Endothelial cell of umbilical vein (primary cell): Measurements from ENCODE around the gene WDR11. TPM values are rescaled to one million over a fixed set of nuclear protein-coding genes. Genes with fewer than 3 reads are reported as not detected.

Experiments
- BruUV-seq: library from RNA; stranded (reverse); fragments of 400-500 nt; replicated peaks from 2 replicates; lab custom pipeline; 2021; lab: Mats Ljungman, UMichigan
- CTCF ChIA-PET: fragments of 300-600, 350-600 bp; sonication (Branson Sonifier 250); formaldehyde crosslinking; loops from one replicate; lab custom pipeline; 2021; ENCODE audit warnings: antibody characterized with exemption, inconsistent platforms; lab: Charles Lee
- POLR2A ChIA-PET: fragments of 300-600, 350-600 bp; sonication (Branson Sonifier 250); formaldehyde crosslinking; loops from one replicate; lab custom pipeline; 2021; ENCODE audit warnings: antibody characterized with exemption, inconsistent platforms; lab: Charles Lee
- DNase-seq: peaks from one replicate; pipeline ENCODE4 v3.0.0-alpha.2; 2011; ENCODE audit warnings: low read depth, low spot score
- FAIRE-seq: peaks from 2 replicates; lab custom pipeline; 2011; peaks lifted over from hg19 to GRCh38; lab: Jason Lieb, UNC
- H2AFZ ChIP-seq: 2 replicates; pipeline ENCODE4 v1.6.0; 2012; ENCODE audit warnings: low read depth, low read length, control low read depth, inconsistent platforms
- H3K27ac ChIP-seq: 2 replicates; pipeline ENCODE4 v1.5.1; 2011; ENCODE audit warnings: low read depth, mild to moderate bottlenecking, control low read depth, low read length, moderate library complexity; ENCODE audit not compliant: insufficient read depth
- H3K27me3 ChIP-seq, 2 experiments: 2 replicates each; pipeline versions ENCODE4 v1.6.0 to v1.6.1; 2011; ENCODE audit warnings: low read length in 2 of 2, mixed read lengths in 1 of 2; ENCODE audit not compliant: control insufficient read depth in 2 of 2, insufficient read depth in 2 of 2
- H3K36me3 ChIP-seq, 2 experiments: 2 replicates in 1 of 2; 3 replicates in 1 of 2; pipeline ENCODE4 v1.5.1; 2011; ENCODE audit warnings: low read length in 2 of 2, mild to moderate bottlenecking in 1 of 2, moderate library complexity in 1 of 2; ENCODE audit not compliant: control insufficient read depth in 2 of 2, insufficient read depth in 2 of 2; ENCODE audit errors: extremely low read depth in 1 of 2
- H3K4me1 ChIP-seq: 3 replicates; pipeline ENCODE4 v1.5.1; 2011; ENCODE audit warnings: mild to moderate bottlenecking, low read length; ENCODE audit not compliant: control insufficient read depth, insufficient read depth; ENCODE audit errors: extremely low read depth
- H3K4me2 ChIP-seq: 2 replicates; pipeline ENCODE4 v1.6.1; 2011; ENCODE audit warnings: low read length, control low read depth, mixed read lengths; ENCODE audit not compliant: insufficient read depth
- H3K4me3 ChIP-seq, 3 experiments: fragments of 200-600 bp in 1 of 3; sonication (generic), shearing (Covaris generic) in 1 of 3; replicated peaks in 1 of 3; 2 replicates each; pipeline ENCODE4 v1.5.1; 2011 to 2016; ENCODE audit warnings: control low read depth in 3 of 3, low read length in 3 of 3, mild to moderate bottlenecking in 2 of 3, inconsistent platforms in 1 of 3, low read depth in 1 of 3, moderate library complexity in 1 of 3; ENCODE audit not compliant: insufficient read depth in 1 of 3
- H3K79me2 ChIP-seq: 2 replicates; pipeline ENCODE4 v1.6.0; 2012; ENCODE audit warnings: low read length, inconsistent platforms; ENCODE audit not compliant: control insufficient read depth, insufficient read depth
- H3K9ac ChIP-seq: replicated peaks from 2 replicates; pipeline ENCODE3; 2011; ENCODE audit warnings: low read length, control low read depth; ENCODE audit not compliant: insufficient read depth; ENCODE audit errors: extremely low read depth
- H3K9me1 ChIP-seq: replicated peaks from 3 replicates; pipeline ENCODE4 v1.6.0; 2011; ENCODE audit warnings: mild to moderate bottlenecking, low read length; ENCODE audit not compliant: control insufficient read depth, insufficient read depth; ENCODE audit errors: extremely low read depth
- H3K9me3 ChIP-seq: replicated peaks from 2 replicates; pipeline ENCODE4 v1.5.1; 2012; ENCODE audit warnings: low read length, inconsistent platforms; ENCODE audit not compliant: control insufficient read depth, insufficient read depth
- H4K20me1 ChIP-seq: replicated peaks from 2 replicates; pipeline ENCODE3; 2011; ENCODE audit warnings: mild to moderate bottlenecking, low read length; ENCODE audit not compliant: control insufficient read depth, insufficient read depth; ENCODE audit errors: extremely low read depth
- CTCF ChIP-seq, 2 donors: IDR thresholded peaks; 1 replicate in 1 of 2; 2 replicates in 1 of 2; pipeline ENCODE4 v1.5.1; 2011; ENCODE audit warnings: low read length in 2 of 2, mild to moderate bottlenecking in 2 of 2, moderate library complexity in 2 of 2, control low read depth in 1 of 2, inconsistent platforms in 1 of 2, low read depth in 1 of 2; ENCODE audit not compliant: insufficient read depth in 1 of 2; ENCODE audit errors: extremely low read depth in 1 of 2
- EZH2 ChIP-seq: IDR thresholded peaks from 2 replicates; pipeline ENCODE4 v1.6.1; 2012; ENCODE audit warnings: borderline replicate concordance, low read depth, mild to moderate bottlenecking, moderate library complexity, low read length, inconsistent platforms; ENCODE audit not compliant: severe bottlenecking
- FOS ChIP-seq: IDR thresholded peaks from 2 replicates; pipeline ENCODE4 v1.6.1; 2011; ENCODE audit warnings: mild to moderate bottlenecking, low read length, moderate library complexity, borderline replicate concordance; ENCODE audit not compliant: insufficient read depth
- GATA2 ChIP-seq: IDR thresholded peaks from 2 replicates; pipeline ENCODE4 v1.7.0; 2011; ENCODE audit warnings: low read depth, mild to moderate bottlenecking, moderate library complexity, mixed read lengths, low read length; ENCODE audit not compliant: insufficient read length, insufficient read depth
- JUN ChIP-seq: IDR thresholded peaks from 2 replicates; pipeline ENCODE4 v1.6.1; 2011; ENCODE audit warnings: borderline replicate concordance, low read depth; ENCODE audit not compliant: insufficient read length, insufficient read depth
- MYC ChIP-seq: IDR thresholded peaks from one replicate; pipeline ENCODE4 v1.6.1; 2011; ENCODE audit warnings: mild to moderate bottlenecking, low read depth, low read length
- POLR2A ChIP-seq: IDR thresholded peaks from 2 replicates; pipeline ENCODE4 v1.6.1; 2012; ENCODE audit warnings: low read depth, mild to moderate bottlenecking, control low read depth, low read length
- POLR2AphosphoS5 ChIP-seq: IDR thresholded peaks from 2 replicates; pipeline ENCODE4 v1.6.1; 2012; ENCODE audit warnings: low read depth, mild to moderate bottlenecking, control low read depth, low read length, moderate library complexity; ENCODE audit not compliant: insufficient read depth
- dilution Hi-C: fragments of 300-500 bp; cut with MboI; formaldehyde crosslinking; loops from one replicate; pipeline ENCODE4 v1.15.0; 2019; ENCODE audit warnings: low sequenced_read_pairs; ENCODE audit not compliant: extremely low pct_ligation_motif_present
- intact Hi-C: fragments of 100-400 bp; cut with micrococcal nuclease; formaldehyde crosslinking; loops from one replicate; pipeline ENCODE4 v1.10.0; 2022
- polyA plus RNA-seq, 4 experiments: library from polyadenylated mRNA; depleted of rRNA in 3 of 4; stranded (reverse) in 3 of 4; unstranded in 1 of 4; fragments of >200 nt; gene quantifications; 2 replicates each; pipeline versions ENCODE4 v1.2.1 to v1.2.3, GENCODE V29; 2011 to 2012; ENCODE audit warnings: missing spikeins in 1 of 4
- total RNA-seq: library from RNA; stranded (reverse); gene quantifications from 2 replicates; pipeline ENCODE4 v1.2.3, GENCODE V29; 2021
- TF ChIP-seq, protein P1 (sequence below): IDR thresholded peaks from 2 replicates; pipeline ENCODE4 v1.6.1; 2011; ENCODE audit not compliant: insufficient read depth, insufficient read length

The WDR11 gene
- total and polyA plus RNA-seq, 2 donors (not counting 3 experiments of a cell fraction or from before 2014, with no cell fraction given): 63.6 to 73.9 TPM

- ChIA-PET CTCF (interaction anchor here (1.0 kb wide), 1 partner anchor 10 kb away, joined by 3 read pairs; no protein-coding TSS in a partner anchor), POLR2A (no interaction called here)
- intact Hi-C loops: no loop called here
- TF ChIP-seq GATA2 (no peak), FOS (no peak), CTCF (IDR thresholded peaks at IDR 0.05; ENCODE audit: extremely low read depth in 1 of 2, insufficient read depth in 1 of 2, low read depth in 1 of 2, low read length in 2 of 2) (no peak), POLR2AphosphoS5 (no peak), JUN (no peak), POLR2A (no peak), EZH2 (no peak), MYC (no peak)
- TF ChIP-seq, protein P1, sequence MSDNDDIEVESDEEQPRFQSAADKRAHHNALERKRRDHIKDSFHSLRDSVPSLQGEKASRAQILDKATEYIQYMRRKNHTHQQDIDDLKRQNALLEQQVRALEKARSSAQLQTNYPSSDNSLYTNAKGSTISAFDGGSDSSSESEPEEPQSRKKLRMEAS: no peak
- H3K27ac ChIP-seq: no peak overlapping the region
- H3K36me3 ChIP-seq: peaks cover 6 to 7% of the 10 kb centered on the region in 2 experiments
- FAIRE-seq (no peak), DNase-seq (no peak)
- dilution Hi-C loops: no loop called here
- H3K9me1 ChIP-seq: no peaks in the 10 kb centered on the region
- no peaks in the 10 kb centered on the region for H3K4me1 ChIP-seq
- H3K79me2 ChIP-seq: no peaks in the 10 kb centered on the region
- no peak overlapping the region for H3K4me3 ChIP-seq
- no peak overlapping the region for H3K4me2 ChIP-seq
- peaks cover 3% of the 10 kb centered on the region for H4K20me1 ChIP-seq
- no peak overlapping the region for H3K9ac ChIP-seq
- H2AFZ ChIP-seq: no peak overlapping the region
- H3K9me3 ChIP-seq: no peaks in the 10 kb centered on the region
- no peaks in the 10 kb centered on the region for H3K27me3 ChIP-seq
- BruUV-seq: no TSS peak
These were observed 43.4 kb downstream of the WDR11 start for GRCh38 chr10:120894556-120894955.
